HG02763 (cell line): ENCODE results near the gene ARHGAP12.
"Not testable (repeated sequence)": the region's sequence is repeated elsewhere in the genome, so short reads cannot be mapped to it uniquely, and the experiment has no call there.

Source experiments
- ATAC-seq: cut with Tn5 transposase; IDR thresholded peaks from one replicate; pipeline ENCODE4 v1.9.1; 2021; ENCODE audit warnings: mild to moderate bottlenecking, moderate library complexity; ENCODE audit not compliant: unreplicated experiment

The ARHGAP12 gene, protein sequence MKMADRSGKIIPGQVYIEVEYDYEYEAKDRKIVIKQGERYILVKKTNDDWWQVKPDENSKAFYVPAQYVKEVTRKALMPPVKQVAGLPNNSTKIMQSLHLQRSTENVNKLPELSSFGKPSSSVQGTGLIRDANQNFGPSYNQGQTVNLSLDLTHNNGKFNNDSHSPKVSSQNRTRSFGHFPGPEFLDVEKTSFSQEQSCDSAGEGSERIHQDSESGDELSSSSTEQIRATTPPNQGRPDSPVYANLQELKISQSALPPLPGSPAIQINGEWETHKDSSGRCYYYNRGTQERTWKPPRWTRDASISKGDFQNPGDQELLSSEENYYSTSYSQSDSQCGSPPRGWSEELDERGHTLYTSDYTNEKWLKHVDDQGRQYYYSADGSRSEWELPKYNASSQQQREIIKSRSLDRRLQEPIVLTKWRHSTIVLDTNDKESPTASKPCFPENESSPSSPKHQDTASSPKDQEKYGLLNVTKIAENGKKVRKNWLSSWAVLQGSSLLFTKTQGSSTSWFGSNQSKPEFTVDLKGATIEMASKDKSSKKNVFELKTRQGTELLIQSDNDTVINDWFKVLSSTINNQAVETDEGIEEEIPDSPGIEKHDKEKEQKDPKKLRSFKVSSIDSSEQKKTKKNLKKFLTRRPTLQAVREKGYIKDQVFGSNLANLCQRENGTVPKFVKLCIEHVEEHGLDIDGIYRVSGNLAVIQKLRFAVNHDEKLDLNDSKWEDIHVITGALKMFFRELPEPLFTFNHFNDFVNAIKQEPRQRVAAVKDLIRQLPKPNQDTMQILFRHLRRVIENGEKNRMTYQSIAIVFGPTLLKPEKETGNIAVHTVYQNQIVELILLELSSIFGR

GRCh38 chr10:31928549-31929260 lies at the start of gene ARHGAP12:
Gene ARHGAP12 (minus strand): TSS chr10:31928831. CDS start chr10:31908855, 19,976 bp downstream.
- peak; percentile 80 for ATAC-seq

- no peak for ATAC-seq
Measured at GRCh38 chr10:31978156-31978483, 49.5 kb upstream of the ARHGAP12 start.

- ATAC-seq, result no peak
Measured at GRCh38 chr10:31977440-31978155, 49.0 kb upstream of the ARHGAP12 start.

DNA sequence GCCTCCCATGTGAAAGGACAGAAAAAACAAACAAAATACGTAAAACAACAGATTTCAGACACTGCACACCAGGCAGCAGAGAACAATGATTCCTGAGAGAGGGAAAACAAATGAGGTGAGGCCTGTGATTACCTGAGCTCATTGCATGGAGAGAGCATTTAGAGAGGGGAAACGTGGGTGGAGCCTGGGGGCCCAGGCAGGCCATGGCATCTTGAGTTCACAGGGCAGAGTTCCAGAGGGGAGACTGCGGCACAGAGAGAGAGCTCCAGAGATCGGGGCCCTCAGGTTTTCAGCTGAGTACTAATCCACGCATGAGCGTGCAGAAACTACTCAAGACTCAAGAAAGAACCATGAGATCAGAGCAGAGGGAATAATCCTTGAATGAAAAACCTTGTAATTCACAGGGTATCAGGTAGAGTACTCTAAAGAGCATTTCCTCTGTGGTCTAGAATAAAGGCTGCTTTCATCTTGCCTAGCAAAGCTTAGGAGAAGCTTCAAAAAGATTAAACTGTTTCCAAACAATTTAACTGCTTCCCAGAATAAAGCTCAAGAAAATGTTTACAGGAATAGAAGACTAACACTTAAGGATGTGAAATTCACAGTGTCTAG lies 46.6 kb upstream of the ARHGAP12 start:
- ATAC-seq, result no peak

DNA sequence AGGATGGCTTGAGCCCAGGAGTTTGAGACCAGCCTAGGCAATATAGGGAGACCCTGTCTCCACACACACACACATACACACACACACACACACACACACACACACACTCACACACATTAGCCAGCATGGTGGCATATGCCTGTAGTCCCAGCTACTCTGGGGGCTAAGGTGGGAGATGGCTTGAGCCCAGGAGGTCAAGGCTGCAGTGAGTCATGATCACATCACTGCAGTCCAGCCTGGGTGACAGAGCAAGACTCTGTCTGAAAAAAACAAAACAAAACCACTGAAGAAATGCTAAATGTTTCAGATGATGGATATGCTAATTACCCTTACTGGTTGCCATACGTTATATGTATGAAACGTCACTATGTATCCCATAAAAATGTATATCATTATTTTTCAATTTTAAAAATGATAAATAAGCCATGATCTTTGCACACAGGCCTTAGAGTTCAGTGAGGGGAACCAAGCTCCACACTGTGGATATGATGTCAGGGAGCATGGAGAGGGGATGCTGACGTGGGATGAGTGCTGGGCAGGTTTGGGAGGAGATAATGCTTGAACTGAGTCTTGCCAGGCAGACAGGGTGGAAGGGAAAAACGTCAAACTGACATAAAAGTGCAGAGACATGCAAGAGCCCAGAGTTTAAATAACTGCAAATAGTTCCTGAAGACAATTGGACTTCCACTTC lies 45.9 kb upstream of the ARHGAP12 start:
- no peak for ATAC-seq

DNA sequence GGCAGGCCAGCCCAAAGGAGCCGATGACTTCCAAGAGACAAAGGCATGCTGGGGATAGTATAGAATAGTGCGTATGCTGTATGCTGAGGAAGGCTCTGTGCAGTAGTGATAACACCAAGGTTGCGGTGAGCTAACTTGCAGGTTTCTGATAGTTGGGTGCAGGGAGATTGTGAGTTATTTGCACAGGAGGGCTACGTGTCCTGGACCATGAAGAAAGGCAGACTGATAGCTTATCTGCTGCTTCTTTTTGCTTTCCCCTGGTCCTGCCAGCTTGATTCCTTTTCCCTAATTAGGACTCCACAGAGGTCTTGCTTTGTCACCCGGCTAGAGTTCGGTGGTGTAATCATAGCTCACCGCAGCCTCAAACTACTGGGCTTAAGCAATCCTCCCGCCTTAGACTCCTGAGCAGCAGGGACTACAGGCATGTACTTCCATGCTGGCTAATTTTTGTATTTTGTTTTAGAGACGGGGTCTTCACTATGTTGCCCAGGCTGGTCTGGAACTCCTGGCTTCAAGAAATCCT lies 43.9 kb upstream of the ARHGAP12 start:
- no peak for ATAC-seq

DNA sequence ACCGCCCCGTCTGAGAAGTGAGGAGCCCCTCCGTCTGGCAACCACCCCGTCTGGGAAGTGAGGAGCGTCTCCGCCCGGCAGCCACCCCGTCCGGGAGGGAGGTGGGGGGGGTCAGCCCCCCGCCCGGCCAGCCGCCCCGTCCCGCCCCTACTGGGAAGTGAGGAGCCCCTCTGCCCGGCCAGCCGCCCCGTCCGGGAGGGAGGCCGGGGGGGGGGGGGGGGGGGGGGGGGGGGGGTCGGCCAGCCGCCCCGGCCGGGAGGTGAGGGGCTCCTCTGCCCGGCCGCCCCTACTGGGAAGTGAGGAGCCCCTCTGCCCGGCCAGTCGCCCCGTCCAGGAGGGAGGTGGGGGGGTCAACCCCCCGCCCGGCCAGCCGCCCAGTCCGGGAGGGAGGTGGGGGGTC lies 41.2 kb upstream of the ARHGAP12 start:
- not testable (repeated sequence) for ATAC-seq

GRCh38 chr10:31963589-31963980 lies 35.0 kb upstream of the ARHGAP12 start:
- ATAC-seq, result no peak

GRCh38 chr10:31962826-31963588 lies 34.4 kb upstream of the ARHGAP12 start:
- ATAC-seq, result no peak

DNA sequence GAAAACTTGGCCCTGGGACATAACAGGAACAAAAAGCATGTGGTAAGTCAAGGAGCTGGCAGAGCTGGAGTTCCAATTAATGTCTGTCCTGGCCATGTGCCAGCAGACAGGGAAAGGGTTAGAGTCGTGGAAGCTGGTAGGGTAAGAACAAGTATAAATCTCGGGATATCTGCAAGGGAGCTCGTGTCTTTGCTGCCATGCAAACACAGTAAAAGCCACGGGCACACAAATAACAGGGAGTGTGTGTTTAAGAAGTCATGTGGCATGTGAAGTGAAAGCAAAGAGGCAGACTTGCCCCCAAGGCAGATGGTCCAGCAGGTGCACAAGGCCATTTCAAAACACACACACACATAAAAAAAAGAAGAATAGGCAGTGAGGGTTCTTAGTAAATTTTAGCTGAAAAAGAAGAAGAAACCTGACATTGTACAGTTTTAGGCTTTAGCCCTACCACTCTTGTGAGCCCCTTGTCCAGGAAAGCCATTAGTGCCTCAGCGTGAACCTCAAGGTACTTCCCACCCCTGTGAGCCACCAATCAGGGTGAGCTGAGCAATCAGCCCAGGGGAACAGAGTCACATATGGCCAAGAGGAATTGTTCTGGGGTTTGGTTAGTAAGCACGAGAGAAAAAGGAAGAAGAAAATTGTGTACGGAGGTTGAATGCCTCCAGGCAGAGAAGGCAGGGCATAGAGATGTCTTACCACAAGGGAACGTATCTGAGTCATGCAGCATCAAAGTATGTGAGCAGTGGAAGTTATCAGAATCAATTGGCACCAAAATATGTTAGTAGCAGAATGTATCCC lies 32.8 kb upstream of the ARHGAP12 start:
- no peak for ATAC-seq

- ATAC-seq, result no peak
Measured at GRCh38 chr10:31959461-31960173, 31.0 kb upstream of the ARHGAP12 start.

DNA sequence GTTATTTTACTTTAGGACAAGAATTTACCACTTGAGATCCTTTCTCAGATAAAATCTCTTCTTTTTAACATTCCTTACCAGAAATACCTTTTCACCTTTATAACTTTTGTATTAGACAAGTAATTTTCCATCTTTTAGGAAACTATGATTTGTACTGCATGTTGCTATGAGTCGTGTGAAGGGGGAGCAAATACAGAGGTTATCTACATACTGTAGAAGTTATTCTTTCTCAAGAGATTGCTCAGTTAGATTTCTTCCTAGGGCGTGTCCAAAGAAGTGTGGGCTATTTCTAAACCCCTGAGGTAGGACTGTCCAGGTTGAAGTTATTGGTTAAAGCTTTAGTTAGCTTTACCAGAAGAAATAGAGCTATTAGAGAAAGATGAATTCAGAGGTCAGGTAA lies 30.2 kb upstream of the ARHGAP12 start:
- ATAC-seq, result no peak

DNA sequence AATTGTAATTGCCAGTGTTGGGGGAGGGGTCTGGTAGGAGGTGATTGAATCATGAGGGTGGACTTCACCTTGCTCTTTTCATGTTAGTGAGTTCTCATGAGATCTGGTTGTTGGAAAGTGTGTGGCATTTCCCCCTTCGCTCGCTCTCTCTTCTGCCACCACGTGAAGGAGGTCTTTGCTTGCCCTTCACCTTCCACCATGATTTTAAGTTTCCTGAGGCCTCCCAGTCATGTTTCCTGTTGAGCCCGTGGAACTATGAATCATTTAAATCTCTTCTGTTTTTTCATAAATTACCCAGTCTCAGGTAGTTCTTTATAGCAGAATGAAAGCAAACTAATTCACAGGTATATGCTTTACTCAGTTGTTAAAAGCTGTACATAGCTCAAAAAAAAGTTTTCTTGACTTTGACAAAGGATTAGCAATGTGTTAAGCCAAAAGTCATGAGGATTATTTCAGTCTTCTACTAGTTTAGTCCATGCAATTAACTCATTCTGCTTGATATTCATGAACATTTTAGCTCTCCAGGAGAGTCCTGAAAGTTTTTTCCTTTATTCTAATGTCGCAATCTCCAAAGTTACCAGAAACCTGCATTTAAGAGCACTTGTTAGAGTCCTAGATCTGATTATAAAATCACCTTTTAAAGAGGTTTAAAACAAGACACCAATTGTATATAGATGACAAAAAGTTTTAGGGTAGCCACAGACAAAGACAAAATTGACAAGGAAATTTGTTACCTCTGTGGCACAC lies 27.7 kb upstream of the ARHGAP12 start:
- ATAC-seq, result no peak

GRCh38 chr10:31954410-31955191 lies 26.0 kb upstream of the ARHGAP12 start:
- ATAC-seq, result no peak

- no peak for ATAC-seq
Measured at GRCh38 chr10:31953480-31953879, 24.8 kb upstream of the ARHGAP12 start.

- no peak for ATAC-seq
Measured at GRCh38 chr10:31953080-31953479, 24.4 kb upstream of the ARHGAP12 start.
